Measurements from ENCODE around the gene CASKIN2. TPM values are rescaled to one million over a fixed set of nuclear protein-coding genes. Genes with fewer than 3 reads are reported as not detected.

Gene CASKIN2
- total and polyA plus RNA-seq, 4 donors, result 2.3 to 12.1 (median 8.6) TPM

DNA sequence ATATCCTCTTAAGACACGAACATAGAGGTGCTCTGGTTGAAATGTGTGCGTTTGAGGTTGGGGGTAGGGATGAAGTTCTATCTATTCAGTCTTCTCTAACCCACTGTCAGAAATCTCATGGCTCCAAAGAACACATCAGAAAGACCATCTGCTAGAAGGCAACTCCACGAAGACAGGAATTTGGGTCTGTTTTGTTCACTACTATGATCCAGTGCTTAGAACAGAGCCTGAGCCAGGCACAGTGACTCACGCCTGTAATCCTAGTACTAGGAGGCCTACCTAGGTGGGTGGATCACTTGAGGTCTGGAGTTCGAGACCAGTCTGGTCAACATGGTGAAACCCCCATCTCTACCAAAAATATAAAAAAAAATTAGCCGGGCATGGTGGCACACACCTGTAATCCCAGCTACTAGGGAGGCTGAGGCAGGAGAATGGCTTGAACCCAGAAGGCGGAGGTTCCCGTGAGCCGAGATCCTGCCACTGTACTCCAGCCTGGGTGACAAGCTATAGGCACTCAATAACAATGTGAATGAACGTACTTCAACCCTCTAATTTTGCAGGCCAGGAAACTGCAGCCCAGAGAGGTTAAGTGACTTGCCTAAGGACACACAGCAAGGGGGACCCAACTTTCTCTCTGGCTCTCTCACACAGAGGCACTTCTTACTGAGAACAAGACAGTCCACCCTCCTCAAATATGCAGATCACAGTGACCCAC is 2.3 kb downstream of the CASKIN2 start:
- H3K27me3 ChIP-seq (ENCODE audit: control insufficient read depth in 4 of 4, insufficient read depth in 4 of 4, low read length in 3 of 4), result no peaks in the 10 kb centered on the region
- H3K9me3 ChIP-seq (ENCODE audit: control insufficient read depth in 4 of 4, low read length in 3 of 4), result no peaks in the 10 kb centered on the region
- TF ChIP-seq, protein P1, sequence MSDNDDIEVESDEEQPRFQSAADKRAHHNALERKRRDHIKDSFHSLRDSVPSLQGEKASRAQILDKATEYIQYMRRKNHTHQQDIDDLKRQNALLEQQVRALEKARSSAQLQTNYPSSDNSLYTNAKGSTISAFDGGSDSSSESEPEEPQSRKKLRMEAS (IDR thresholded peaks at IDR 0.05), result no peak
- TF ChIP-seq, protein P2, sequence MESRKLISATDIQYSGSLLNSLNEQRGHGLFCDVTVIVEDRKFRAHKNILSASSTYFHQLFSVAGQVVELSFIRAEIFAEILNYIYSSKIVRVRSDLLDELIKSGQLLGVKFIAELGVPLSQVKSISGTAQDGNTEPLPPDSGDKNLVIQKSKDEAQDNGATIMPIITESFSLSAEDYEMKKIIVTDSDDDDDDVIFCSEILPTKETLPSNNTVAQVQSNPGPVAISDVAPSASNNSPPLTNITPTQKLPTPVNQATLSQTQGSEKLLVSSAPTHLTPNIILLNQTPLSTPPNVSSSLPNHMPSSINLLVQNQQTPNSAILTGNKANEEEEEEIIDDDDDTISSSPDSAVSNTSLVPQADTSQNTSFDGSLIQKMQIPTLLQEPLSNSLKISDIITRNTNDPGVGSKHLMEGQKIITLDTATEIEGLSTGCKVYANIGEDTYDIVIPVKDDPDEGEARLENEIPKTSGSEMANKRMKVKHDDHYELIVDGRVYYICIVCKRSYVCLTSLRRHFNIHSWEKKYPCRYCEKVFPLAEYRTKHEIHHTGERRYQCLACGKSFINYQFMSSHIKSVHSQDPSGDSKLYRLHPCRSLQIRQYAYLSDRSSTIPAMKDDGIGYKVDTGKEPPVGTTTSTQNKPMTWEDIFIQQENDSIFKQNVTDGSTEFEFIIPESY (IDR thresholded peaks at IDR 0.05), result no peak
- TF ChIP-seq, protein P3, sequence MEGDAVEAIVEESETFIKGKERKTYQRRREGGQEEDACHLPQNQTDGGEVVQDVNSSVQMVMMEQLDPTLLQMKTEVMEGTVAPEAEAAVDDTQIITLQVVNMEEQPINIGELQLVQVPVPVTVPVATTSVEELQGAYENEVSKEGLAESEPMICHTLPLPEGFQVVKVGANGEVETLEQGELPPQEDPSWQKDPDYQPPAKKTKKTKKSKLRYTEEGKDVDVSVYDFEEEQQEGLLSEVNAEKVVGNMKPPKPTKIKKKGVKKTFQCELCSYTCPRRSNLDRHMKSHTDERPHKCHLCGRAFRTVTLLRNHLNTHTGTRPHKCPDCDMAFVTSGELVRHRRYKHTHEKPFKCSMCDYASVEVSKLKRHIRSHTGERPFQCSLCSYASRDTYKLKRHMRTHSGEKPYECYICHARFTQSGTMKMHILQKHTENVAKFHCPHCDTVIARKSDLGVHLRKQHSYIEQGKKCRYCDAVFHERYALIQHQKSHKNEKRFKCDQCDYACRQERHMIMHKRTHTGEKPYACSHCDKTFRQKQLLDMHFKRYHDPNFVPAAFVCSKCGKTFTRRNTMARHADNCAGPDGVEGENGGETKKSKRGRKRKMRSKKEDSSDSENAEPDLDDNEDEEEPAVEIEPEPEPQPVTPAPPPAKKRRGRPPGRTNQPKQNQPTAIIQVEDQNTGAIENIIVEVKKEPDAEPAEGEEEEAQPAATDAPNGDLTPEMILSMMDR (IDR thresholded peaks at IDR 0.05; ENCODE audit: low read depth, low read length, missing input control), result no peak
- no peak for TF ChIP-seq JUND (IDR thresholded peaks at IDR 0.05)
- no peak for TF ChIP-seq SP1 (IDR thresholded peaks at IDR 0.05)
- no peak for TF ChIP-seq GABPA (IDR thresholded peaks at IDR 0.05 in 1 of 2, conservative IDR thresholded peaks at IDR 0.05 in 1 of 2)
- TF ChIP-seq EGR1 (IDR thresholded peaks at IDR 0.05; ENCODE audit: low read depth in 2 of 2), result no peak
- TF ChIP-seq, protein P4, sequence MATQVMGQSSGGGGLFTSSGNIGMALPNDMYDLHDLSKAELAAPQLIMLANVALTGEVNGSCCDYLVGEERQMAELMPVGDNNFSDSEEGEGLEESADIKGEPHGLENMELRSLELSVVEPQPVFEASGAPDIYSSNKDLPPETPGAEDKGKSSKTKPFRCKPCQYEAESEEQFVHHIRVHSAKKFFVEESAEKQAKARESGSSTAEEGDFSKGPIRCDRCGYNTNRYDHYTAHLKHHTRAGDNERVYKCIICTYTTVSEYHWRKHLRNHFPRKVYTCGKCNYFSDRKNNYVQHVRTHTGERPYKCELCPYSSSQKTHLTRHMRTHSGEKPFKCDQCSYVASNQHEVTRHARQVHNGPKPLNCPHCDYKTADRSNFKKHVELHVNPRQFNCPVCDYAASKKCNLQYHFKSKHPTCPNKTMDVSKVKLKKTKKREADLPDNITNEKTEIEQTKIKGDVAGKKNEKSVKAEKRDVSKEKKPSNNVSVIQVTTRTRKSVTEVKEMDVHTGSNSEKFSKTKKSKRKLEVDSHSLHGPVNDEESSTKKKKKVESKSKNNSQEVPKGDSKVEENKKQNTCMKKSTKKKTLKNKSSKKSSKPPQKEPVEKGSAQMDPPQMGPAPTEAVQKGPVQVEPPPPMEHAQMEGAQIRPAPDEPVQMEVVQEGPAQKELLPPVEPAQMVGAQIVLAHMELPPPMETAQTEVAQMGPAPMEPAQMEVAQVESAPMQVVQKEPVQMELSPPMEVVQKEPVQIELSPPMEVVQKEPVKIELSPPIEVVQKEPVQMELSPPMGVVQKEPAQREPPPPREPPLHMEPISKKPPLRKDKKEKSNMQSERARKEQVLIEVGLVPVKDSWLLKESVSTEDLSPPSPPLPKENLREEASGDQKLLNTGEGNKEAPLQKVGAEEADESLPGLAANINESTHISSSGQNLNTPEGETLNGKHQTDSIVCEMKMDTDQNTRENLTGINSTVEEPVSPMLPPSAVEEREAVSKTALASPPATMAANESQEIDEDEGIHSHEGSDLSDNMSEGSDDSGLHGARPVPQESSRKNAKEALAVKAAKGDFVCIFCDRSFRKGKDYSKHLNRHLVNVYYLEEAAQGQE (IDR thresholded peaks at IDR 0.05), result no peak
- peak overlapping the region in 1 of 2 donors; percentile 41 for H3K9ac ChIP-seq (ENCODE audit: low read depth in 1 of 2, low read length in 2 of 2)
- H3K27ac ChIP-seq (ENCODE audit: low read depth in 1 of 2, low read length in 2 of 2), result peak overlapping the region; percentile 55 to 63
- H3K36me3 ChIP-seq (ENCODE audit: control insufficient read depth in 4 of 4, insufficient read depth in 3 of 4, low read depth in 1 of 4, low read length in 3 of 4), result no peaks in the 10 kb centered on the region
- DNase-seq (ENCODE audit: low spot score), result no peak
- WGBS, result 65% methylated on average over 10 of the region's 10 CpGs
- H3K4me1 ChIP-seq (ENCODE audit: control insufficient read depth in 4 of 4, insufficient read depth in 4 of 4, low read length in 3 of 4), result peaks cover 16 to 81% (median 64%) of the 10 kb centered on the region in 4 donors
- H3K4me3 ChIP-seq (ENCODE audit: low read depth in 1 of 3, low read length in 3 of 3), result peak overlapping the region; percentile 30 to 84 (median 35)

DNA sequence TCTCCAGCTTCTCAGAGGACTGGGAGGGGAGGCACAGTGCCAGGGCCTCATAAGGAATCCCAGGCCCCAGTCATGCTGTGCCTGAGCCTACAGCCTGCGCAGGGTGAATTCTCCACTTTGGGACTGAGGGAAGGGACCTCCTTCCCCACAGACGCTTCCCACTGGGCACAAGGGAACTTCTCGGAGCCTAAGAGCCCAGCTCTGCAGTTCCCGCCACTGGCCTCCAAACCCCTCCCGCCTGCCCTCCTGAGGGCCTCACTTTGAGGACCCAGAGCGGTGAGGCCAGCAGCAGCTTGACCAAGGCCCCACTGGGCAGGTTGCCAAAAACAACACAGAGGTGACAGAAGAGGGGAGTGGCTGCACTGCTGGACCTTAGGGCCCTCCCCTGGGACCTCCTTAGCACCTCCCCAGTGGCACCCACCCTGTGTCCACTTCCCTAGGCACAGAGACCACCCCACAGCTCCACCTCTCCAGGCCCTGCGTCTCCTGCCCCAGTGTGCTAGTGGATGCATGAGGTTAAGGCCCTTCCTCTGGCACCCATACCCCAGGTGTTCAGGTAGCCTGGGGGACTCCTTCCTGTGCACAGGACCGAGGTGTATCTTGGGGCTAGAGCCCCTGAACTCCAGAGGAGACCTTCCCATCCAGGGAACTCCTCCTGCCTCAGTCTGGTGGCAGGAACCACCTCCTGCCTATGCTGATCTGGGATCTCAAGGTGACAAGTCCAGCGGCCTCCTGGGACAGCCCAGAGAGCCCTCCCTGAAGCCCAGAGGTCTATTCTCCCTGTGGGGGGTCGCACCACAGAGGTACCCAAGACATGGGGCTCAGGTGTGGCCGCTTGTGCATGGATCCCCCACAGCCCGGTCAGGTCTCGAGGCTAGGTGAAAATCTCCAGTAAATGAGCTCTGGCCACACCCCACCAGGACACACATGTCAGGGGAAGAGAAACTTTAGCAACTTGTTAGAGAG is 3.4 kb downstream of the CASKIN2 start:
- peaks cover 0 to 4% (median 1%) of the 10 kb centered on the region in 4 donors for H3K36me3 ChIP-seq (ENCODE audit: control insufficient read depth in 4 of 4, insufficient read depth in 3 of 4, low read depth in 1 of 4, low read length in 3 of 4)
- DNase-seq (ENCODE audit: low spot score), result peak; percentile 78
- H3K4me1 ChIP-seq (ENCODE audit: control insufficient read depth in 4 of 4, insufficient read depth in 4 of 4, low read length in 3 of 4), result peaks cover 11 to 72% (median 57%) of the 10 kb centered on the region in 4 donors
- no peaks in the 10 kb centered on the region for H3K27me3 ChIP-seq (ENCODE audit: control insufficient read depth in 4 of 4, insufficient read depth in 4 of 4, low read length in 3 of 4)
- no peak overlapping the region for H3K9ac ChIP-seq (ENCODE audit: low read depth in 1 of 2, low read length in 2 of 2)
- WGBS, result 46% methylated on average over 13 of the region's 13 CpGs
- H3K27ac ChIP-seq (ENCODE audit: low read depth in 1 of 2, low read length in 2 of 2), result peak overlapping the region; percentile 10 to 63
- H3K4me3 ChIP-seq (ENCODE audit: low read depth in 1 of 3, low read length in 3 of 3), result peak overlapping the region in 2 of 3 donors; percentile 9 to 40
- H3K9me3 ChIP-seq (ENCODE audit: control insufficient read depth in 4 of 4, low read length in 3 of 4), result no peaks in the 10 kb centered on the region
- TF ChIP-seq RXRA (IDR thresholded peaks at IDR 0.05) (peak; percentile 72 to 78), SP1 (IDR thresholded peaks at IDR 0.05) (peak; percentile 56), GABPA (IDR thresholded peaks at IDR 0.05 in 1 of 2, conservative IDR thresholded peaks at IDR 0.05 in 1 of 2) (no peak), NR2F2 (IDR thresholded peaks at IDR 0.05) (peak; percentile 61), RAD21 (IDR thresholded peaks at IDR 0.05) (no peak), YY1 (IDR thresholded peaks at IDR 0.05) (no peak), EGR1 (IDR thresholded peaks at IDR 0.05; ENCODE audit: low read depth in 2 of 2) (no peak), FOXA1 (IDR thresholded peaks at IDR 0.05) (no peak)
- TF ChIP-seq, protein P5, sequence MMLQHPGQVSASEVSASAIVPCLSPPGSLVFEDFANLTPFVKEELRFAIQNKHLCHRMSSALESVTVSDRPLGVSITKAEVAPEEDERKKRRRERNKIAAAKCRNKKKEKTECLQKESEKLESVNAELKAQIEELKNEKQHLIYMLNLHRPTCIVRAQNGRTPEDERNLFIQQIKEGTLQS (IDR thresholded peaks at IDR 0.05), result no peak
- TF ChIP-seq, protein P3 (IDR thresholded peaks at IDR 0.05; ENCODE audit: low read depth, low read length, missing input control), result no peak

Measured in liver (tissue), 9 donors.